Small intestine (tissue), 7 donors: ENCODE data around the gene EIF3C. TPM values are rescaled to one million over a fixed set of nuclear protein-coding genes. Genes with fewer than 3 reads are reported as not detected.
"Not testable (repeated sequence)": the region's sequence is repeated elsewhere in the genome, so short reads cannot be mapped to it uniquely, and the experiment has no call there.

Experiments used
- DNase-seq, 2 donors: peaks; one replicate each; pipeline versions ENCODE4 v3.0.0 to v3.0.0-alpha.2; 2013
- FAIRE-seq: peaks from 2 replicates; lab custom pipeline; 2012; peaks lifted over from hg19 to GRCh38; lab: Jason Lieb, UNC
- H3K27ac ChIP-seq, 3 donors: one replicate each; pipeline ENCODE4 v1.5.1; 2013; ENCODE audit warnings: low read length in 2 of 3, mild to moderate bottlenecking in 2 of 3, control low read depth in 1 of 3, inconsistent platforms in 1 of 3, low read depth in 1 of 3, moderate library complexity in 1 of 3
- H3K27me3 ChIP-seq, 3 donors: one replicate each; pipeline ENCODE4 v1.6.1; 2013; ENCODE audit warnings: low read length in 3 of 3, inconsistent platforms in 1 of 3; ENCODE audit not compliant: control insufficient read depth in 3 of 3, insufficient read depth in 3 of 3
- H3K36me3 ChIP-seq, 3 donors: one replicate each; pipeline ENCODE4 v1.6.1; 2013; ENCODE audit warnings: low read length in 3 of 3, inconsistent platforms in 1 of 3, low read depth in 1 of 3, mild to moderate bottlenecking in 1 of 3, moderate library complexity in 1 of 3; ENCODE audit not compliant: control insufficient read depth in 3 of 3, insufficient read depth in 2 of 3
- H3K4me1 ChIP-seq, 3 donors: one replicate each; pipeline ENCODE4 v1.6.1; 2013; ENCODE audit warnings: low read length in 2 of 3, inconsistent platforms in 1 of 3, low read depth in 1 of 3, mild to moderate bottlenecking in 1 of 3, moderate library complexity in 1 of 3; ENCODE audit not compliant: control insufficient read depth in 3 of 3, insufficient read depth in 2 of 3
- H3K4me3 ChIP-seq, 3 donors: one replicate each; pipeline ENCODE4 v1.5.1; 2013; ENCODE audit warnings: low read length in 3 of 3, control low read depth in 1 of 3, inconsistent platforms in 1 of 3, low read depth in 1 of 3, mild to moderate bottlenecking in 1 of 3, moderate library complexity in 1 of 3
- H3K9me3 ChIP-seq, 2 donors: one replicate each; pipeline ENCODE4 v1.6.1; 2013; ENCODE audit warnings: low read depth in 1 of 2, low read length in 1 of 2; ENCODE audit not compliant: control insufficient read depth in 2 of 2, insufficient read depth in 1 of 2
- WGBS, 3 donors: extraction: QIAGEN DNeasy Blood & Tissue Kit; methylation state at CpG; one replicate each; pipeline ENCODE4 v1.1.7; 2013; 5-methylcytosine and 5-hydroxymethylcytosine counted together
- polyA plus RNA-seq, 4 donors: library from polyadenylated mRNA; stranded (reverse) in 3 of 4; unstranded in 1 of 4; fragments of 200-250 nt in 3 of 4; fragments of 120-200 nt in 1 of 4; gene quantifications; one replicate each; pipeline versions ENCODE4 v1.2.1 to v1.2.3, GENCODE V29; 2013
- donor health status: healthy with polysubstance abuse.
- donor health status: control.
- donor health status: control.
- donor health status: Bipolar disorder and iron deficiency.
- donor health status: healthy.

The EIF3C gene
- polyA plus RNA-seq, 4 donors = 430 to 869 (median 564) TPM

GRCh38 chr16:28691722-28692121, 19.5 kb upstream of the EIF3C start:
- 77 to 93% (median 80%) methylated on average over 2 to 3 of the region's 4 CpGs for WGBS, 3 donors
- not testable (repeated sequence) for FAIRE-seq, H3K36me3 ChIP-seq, H3K9me3 ChIP-seq, H3K4me1 ChIP-seq, H3K4me3 ChIP-seq, DNase-seq, H3K27ac ChIP-seq, H3K27me3 ChIP-seq

- H3K4me1 ChIP-seq, FAIRE-seq, H3K27me3 ChIP-seq, H3K4me3 ChIP-seq, H3K36me3 ChIP-seq, DNase-seq, H3K9me3 ChIP-seq, H3K27ac ChIP-seq: not testable (repeated sequence)
- no CpG with 5 or more reads among the region's 11 CpGs for WGBS, 3 donors
Observed at GRCh38 chr16:28693257-28693950, 17.9 kb upstream of the EIF3C start.

GRCh38 chr16:28699792-28700191, 11.5 kb upstream of the EIF3C start:
- DNase-seq, H3K27ac ChIP-seq, H3K36me3 ChIP-seq, H3K4me3 ChIP-seq, H3K27me3 ChIP-seq, H3K4me1 ChIP-seq, FAIRE-seq, H3K9me3 ChIP-seq: not testable (repeated sequence)
- WGBS, 3 donors = 94% methylated on average over 2 of the region's 9 CpGs; no CpG with 5 or more reads in 2 of the 3 donors

GRCh38 chr16:28700349-28700748, 10.9 kb upstream of the EIF3C start:
- not testable (repeated sequence) for DNase-seq, H3K27me3 ChIP-seq, FAIRE-seq, H3K27ac ChIP-seq, H3K36me3 ChIP-seq, H3K9me3 ChIP-seq, H3K4me3 ChIP-seq, H3K4me1 ChIP-seq
- WGBS, 3 donors = 86 to 91% (median 90%) methylated on average over 10 to 17 of the region's 19 CpGs

GRCh38 chr16:28701384-28701783, 9.9 kb upstream of the EIF3C start:
- H3K4me1 ChIP-seq, H3K36me3 ChIP-seq, DNase-seq, FAIRE-seq, H3K9me3 ChIP-seq, H3K27me3 ChIP-seq, H3K4me3 ChIP-seq, H3K27ac ChIP-seq: not testable (repeated sequence)
- WGBS, 3 donors = no CpG with 5 or more reads among the region's 8 CpGs

GRCh38 chr16:28704246-28704645, 7.0 kb upstream of the EIF3C start:
- H3K4me3 ChIP-seq, DNase-seq, H3K27me3 ChIP-seq, H3K36me3 ChIP-seq, FAIRE-seq, H3K27ac ChIP-seq, H3K4me1 ChIP-seq, H3K9me3 ChIP-seq: not testable (repeated sequence)
- WGBS, 3 donors = 67 to 76% (median 69%) methylated on average over 1 to 3 of the region's 7 CpGs

- not testable (repeated sequence) for H3K27me3 ChIP-seq, DNase-seq, H3K4me1 ChIP-seq, H3K4me3 ChIP-seq, FAIRE-seq, H3K9me3 ChIP-seq, H3K36me3 ChIP-seq, H3K27ac ChIP-seq
- 91 to 98% (median 94%) methylated on average over 10 to 12 of the region's 15 CpGs for WGBS, 3 donors
Observed at GRCh38 chr16:28722852-28723650, 11.8 kb downstream of the EIF3C start.

GRCh38 chr16:28731253-28731652, 20.0 kb downstream of the EIF3C start:
- H3K4me3 ChIP-seq, H3K9me3 ChIP-seq, H3K27me3 ChIP-seq, FAIRE-seq, H3K36me3 ChIP-seq, H3K4me1 ChIP-seq, H3K27ac ChIP-seq, DNase-seq: not testable (repeated sequence)
- WGBS, 3 donors = no CpG with 5 or more reads among the region's 5 CpGs
